Heart left ventricle (tissue), 16 donors: ENCODE data around the gene TMEM74B. TPM values are rescaled to one million over a fixed set of nuclear protein-coding genes. Genes with fewer than 3 reads are reported as not detected.

ENCODE experiments used
- ATAC-seq, 4 donors: fragments of 200-7000 bp; cut with Tn5 transposase; one replicate each; pipeline ENCODE4 v1.9.1; 2020 to 2022; ENCODE audit warnings: moderate library complexity in 4 of 4, mild to moderate bottlenecking in 3 of 4, moderate number of reproducible peaks in 1 of 4
- DNase-seq, 5 donors: peaks; one replicate each; pipeline ENCODE4 v3.0.0-alpha.2; 2020
- H3K27ac ChIP-seq, 12 donors: fragments of 200-600 bp; sonication (generic) in 4 of 12; one replicate each; pipeline versions ENCODE4 v1.5.0 to v1.8.0; 2016 to 2022; ENCODE audit warnings: mild to moderate bottlenecking in 2 of 12
- H3K27me3 ChIP-seq, 9 donors: fragments of 200-600 bp; sonication (generic) in 2 of 9; one replicate each; pipeline versions ENCODE4 v1.5.1 to v1.8.0; 2016 to 2022; ENCODE audit warnings: mild to moderate bottlenecking in 3 of 9
- H3K36me3 ChIP-seq, 9 donors: fragments of 200-600 bp; sonication (generic) in 2 of 9; one replicate each; pipeline versions ENCODE4 v1.5.0 to v1.8.0; 2018 to 2022; ENCODE audit warnings: mild to moderate bottlenecking in 2 of 9
- H3K4me1 ChIP-seq, 12 donors: fragments of 200-600 bp; sonication (generic) in 4 of 12; one replicate each; pipeline versions ENCODE4 v1.5.0 to v1.8.0; 2016 to 2022; ENCODE audit warnings: mild to moderate bottlenecking in 3 of 12
- H3K4me3 ChIP-seq, 12 donors: fragments of 200-600 bp; sonication (generic) in 4 of 12; one replicate each; pipeline versions ENCODE4 v1.5.0 to v1.8.0; 2017 to 2022; ENCODE audit warnings: mild to moderate bottlenecking in 9 of 12, moderate library complexity in 4 of 12
- H3K9me3 ChIP-seq, 12 donors: fragments of 200-600 bp; sonication (generic) in 4 of 12; one replicate each; pipeline versions ENCODE4 v1.5.0 to v1.8.0; 2016 to 2022; ENCODE audit warnings: mild to moderate bottlenecking in 1 of 12
- POLR2A ChIP-seq, 2 donors: fragments of 450-650 bp; IDR thresholded peaks; one replicate each; pipeline ENCODE4 v1.6.1; 2017; ENCODE audit warnings: antibody characterized with exemption in 2 of 2, mild to moderate bottlenecking in 2 of 2, moderate library complexity in 2 of 2
- WGBS, 4 donors: extraction: QIAGEN DNeasy Blood & Tissue Kit in 2 of 4; methylation state at CpG; one replicate each; pipeline versions ENCODE4 v1.1.5 to v1.1.7; 2013 to 2018; 5-methylcytosine and 5-hydroxymethylcytosine counted together
- intact Hi-C, 10 donors: fragments of 100-400 bp; cut with DNase I; formaldehyde crosslinking; loops; one replicate each; pipeline versions ENCODE4 v1.11.1 to v1.14.2; 2022
- polyA plus RNA-seq, 2 donors: library from polyadenylated mRNA; stranded (reverse); fragments of 200-250 nt; gene quantifications; one replicate each; pipeline ENCODE4 v1.2.3, GENCODE V29; 2013
- total RNA-seq, 9 donors: library from RNA; depleted of rRNA in 2 of 9; stranded (reverse); fragments of >200 nt in 2 of 9; fragmentation: NEBNext Ultra II Directional in 3 of 9; extraction: Animal tissue kit (Norgen Biotek cat#: 25700) in 3 of 9; gene quantifications; one replicate each; pipeline versions ENCODE4 v1.1.0 to v1.2.4, GENCODE V29; 2016 to 2023
- TF ChIP-seq, protein P1 (sequence below), 12 donors: fragments of 200-600 bp; sonication (generic) in 4 of 12; IDR thresholded peaks; one replicate each; pipeline versions ENCODE4 v1.5.0 to v1.8.0; 2018 to 2022; ENCODE audit warnings: antibody characterized with exemption in 12 of 12, mild to moderate bottlenecking in 5 of 12
- donor health status: ischemic (EF 13 %, LVEDD 7.1; RV severe dilation, severe dysfunction).
- donor health status: healthy with polysubstance abuse.
- donor health status: DM: no; HTN: yes; CAD: no.
- donor health status: DM: no; HTN: no; CAD: no.
- donor health status: ischemic (EF 25% LVEDD 6.9; RV normal size, moderate dysfunction).
- donor health status: ischemic (EF 25% LVEDD 5.7; RV mildly dilated, moderate dysfunction).
- donor health status: healthy.
- donor health status: DM: yes; HTN: yes; CAD: no.
- donor health status: ischemic (EF 35%, LVEDD 5.7; RV mildly dilated, moderate dysfunction).
- donor health status: nonischemic (EF 11% LVEDD 7.7; RV severe dilation, severe dysfunction).
- donor health status: DM: yes; HTN: yes; CAD: no.
- donor health status: PGD.
- donor health status: ischemic (EF 29% LVEDD 5.4; RV normal size, mild dysfunction).
- donor health status: nonischemic (EF 23%, LVEDD 6.1; RV moderate dilation, normal function).

TMEM74B gene
- total and polyA plus RNA-seq, 11 donors, result 0.55 to 6.6 (median 1.9) TPM

DNA sequence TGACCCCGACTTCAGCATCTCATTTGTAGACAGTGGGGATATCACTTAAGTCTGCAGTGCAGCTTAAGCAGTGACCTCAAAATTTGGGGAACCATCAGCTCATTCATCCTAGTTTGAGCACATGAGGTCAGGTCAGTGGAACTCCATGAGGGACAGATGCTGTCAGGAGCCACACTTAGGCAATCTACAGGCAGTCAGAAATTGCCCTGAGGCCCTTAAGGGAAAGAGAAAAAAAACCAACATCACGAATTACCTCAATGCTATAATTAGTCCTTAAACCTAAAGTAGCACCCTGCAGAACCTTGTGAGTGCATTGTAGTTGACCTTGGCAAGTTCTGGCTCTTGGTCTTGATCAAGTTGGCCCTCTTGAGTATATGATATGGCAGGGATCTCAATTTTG, 21.1 kb downstream of the TMEM74B start:
- intact Hi-C loops, result no loop called here
- Histone ChIP-seq H3K36me3 (peaks cover 4 to 93% (median 80%) of the 10 kb centered on the region in 9 donors), H3K4me3 (no peak overlapping the region), H3K4me1 (peaks cover 0 to 19% (median 0%) of the 10 kb centered on the region in 12 donors), H3K9me3 (no peaks in the 10 kb centered on the region), H3K27ac (peak overlapping the region in 3 of 12 donors; percentile 22 to 46 (median 27)), H3K27me3 (no peaks in the 10 kb centered on the region)
- TF ChIP-seq, protein P1, sequence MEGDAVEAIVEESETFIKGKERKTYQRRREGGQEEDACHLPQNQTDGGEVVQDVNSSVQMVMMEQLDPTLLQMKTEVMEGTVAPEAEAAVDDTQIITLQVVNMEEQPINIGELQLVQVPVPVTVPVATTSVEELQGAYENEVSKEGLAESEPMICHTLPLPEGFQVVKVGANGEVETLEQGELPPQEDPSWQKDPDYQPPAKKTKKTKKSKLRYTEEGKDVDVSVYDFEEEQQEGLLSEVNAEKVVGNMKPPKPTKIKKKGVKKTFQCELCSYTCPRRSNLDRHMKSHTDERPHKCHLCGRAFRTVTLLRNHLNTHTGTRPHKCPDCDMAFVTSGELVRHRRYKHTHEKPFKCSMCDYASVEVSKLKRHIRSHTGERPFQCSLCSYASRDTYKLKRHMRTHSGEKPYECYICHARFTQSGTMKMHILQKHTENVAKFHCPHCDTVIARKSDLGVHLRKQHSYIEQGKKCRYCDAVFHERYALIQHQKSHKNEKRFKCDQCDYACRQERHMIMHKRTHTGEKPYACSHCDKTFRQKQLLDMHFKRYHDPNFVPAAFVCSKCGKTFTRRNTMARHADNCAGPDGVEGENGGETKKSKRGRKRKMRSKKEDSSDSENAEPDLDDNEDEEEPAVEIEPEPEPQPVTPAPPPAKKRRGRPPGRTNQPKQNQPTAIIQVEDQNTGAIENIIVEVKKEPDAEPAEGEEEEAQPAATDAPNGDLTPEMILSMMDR (IDR thresholded peaks at IDR 0.05), result no peak
- no peak for TF ChIP-seq POLR2A (IDR thresholded peaks at IDR 0.05)
- no peak for DNase-seq
- WGBS, 4 donors, result 68 to 83% (median 74%) methylated on average over 2 of the region's 2 CpGs
- ATAC-seq, result peak in 3 of 4 donors; percentile 59 to 70 (median 69)

GRCh38 chr20:1163105-1163504, 21.7 kb downstream of the TMEM74B start:
- no peak overlapping the region for H3K4me3 ChIP-seq
- intact Hi-C loops, result no loop called here
- no peak for TF ChIP-seq POLR2A (IDR thresholded peaks at IDR 0.05)
- TF ChIP-seq, protein P1 (IDR thresholded peaks at IDR 0.05), result no peak
- no peak for DNase-seq
- peaks cover 4 to 93% (median 75%) of the 10 kb centered on the region in 9 donors for H3K36me3 ChIP-seq
- no peak for ATAC-seq
- WGBS, 4 donors, result 94 to 98% (median 96%) methylated on average over 6 of the region's 6 CpGs
- no peaks in the 10 kb centered on the region for H3K9me3 ChIP-seq
- no peaks in the 10 kb centered on the region for H3K27me3 ChIP-seq
- peaks cover 0 to 19% (median 0%) of the 10 kb centered on the region in 12 donors for H3K4me1 ChIP-seq
- peak overlapping the region in 2 of 12 donors; percentile 8 to 22 for H3K27ac ChIP-seq

DNA sequence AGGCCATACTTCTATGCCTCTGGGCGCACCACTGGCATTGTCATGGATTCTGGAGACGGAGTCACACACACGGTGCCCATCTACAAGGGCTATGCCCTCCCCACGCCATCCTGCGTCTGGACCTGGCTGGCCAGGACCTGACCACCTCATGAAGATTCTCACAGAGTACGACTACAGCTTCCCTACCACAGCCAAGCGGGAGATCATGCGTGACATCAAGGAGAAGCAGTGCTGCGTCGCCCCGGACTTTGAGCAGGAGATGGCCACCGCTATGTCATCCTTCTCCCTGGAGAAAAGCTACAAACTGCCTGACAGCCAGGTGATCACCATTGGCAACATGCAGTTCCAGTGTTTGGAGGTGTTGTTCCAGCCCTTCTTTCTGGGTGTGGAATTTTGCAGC, 23.8 kb downstream of the TMEM74B start:
- DNase-seq, result no peak
- H3K27me3 ChIP-seq, result no peaks in the 10 kb centered on the region
- intact Hi-C loops, result no loop called here
- H3K9me3 ChIP-seq, result peaks cover 0 to 6% (median 0%) of the 10 kb centered on the region in 12 donors
- no peak overlapping the region for H3K27ac ChIP-seq
- H3K4me1 ChIP-seq, result peaks cover 0 to 19% (median 0%) of the 10 kb centered on the region in 12 donors
- H3K4me3 ChIP-seq, result no peak overlapping the region
- H3K36me3 ChIP-seq, result peaks cover 4 to 83% (median 56%) of the 10 kb centered on the region in 9 donors
- WGBS, 4 donors, result 91 to 100% (median 99%) methylated on average over 11 to 12 of the region's 12 CpGs
- TF ChIP-seq, protein P1 (IDR thresholded peaks at IDR 0.05), result no peak
- TF ChIP-seq POLR2A (IDR thresholded peaks at IDR 0.05), result no peak
- ATAC-seq, result no peak

GRCh38 chr20:1160496-1160895, 24.3 kb downstream of the TMEM74B start:
- Histone ChIP-seq H3K9me3 (peaks cover 0 to 7% (median 0%) of the 10 kb centered on the region in 12 donors), H3K4me3 (no peak overlapping the region), H3K27me3 (no peaks in the 10 kb centered on the region), H3K36me3 (peaks cover 4 to 83% (median 53%) of the 10 kb centered on the region in 9 donors), H3K27ac (no peak overlapping the region), H3K4me1 (peaks cover 0 to 19% (median 0%) of the 10 kb centered on the region in 12 donors)
- TF ChIP-seq POLR2A (IDR thresholded peaks at IDR 0.05), result no peak
- TF ChIP-seq, protein P1 (IDR thresholded peaks at IDR 0.05), result no peak
- ATAC-seq, result no peak
- no peak for DNase-seq
- intact Hi-C loops, result no loop called here
- WGBS, 4 donors, result 94 to 99% (median 97%) methylated on average over 10 of the region's 10 CpGs
